Measurements from ENCODE around the gene ATP9A.

DNA sequence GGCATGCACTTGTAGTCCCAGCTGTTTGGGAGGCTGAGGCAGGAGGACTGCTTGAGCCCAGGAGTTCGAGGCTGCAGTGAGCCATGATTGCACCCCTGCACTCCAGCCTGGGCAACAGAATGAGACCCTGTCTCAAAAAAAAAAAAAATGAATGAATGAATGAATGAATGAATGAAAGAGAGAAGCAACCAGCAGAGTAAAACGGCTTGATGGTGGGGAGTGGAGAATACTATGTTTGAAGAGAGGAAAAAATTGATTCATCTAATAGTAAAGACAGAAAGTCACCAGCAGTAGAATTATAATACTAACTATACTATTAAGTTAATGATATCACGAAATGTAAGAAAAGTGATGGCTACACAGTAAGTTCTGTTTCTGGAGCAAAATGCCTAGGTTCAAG lies 80.6 kb downstream of the ATP9A start:
- TF ChIP-seq, protein P1, sequence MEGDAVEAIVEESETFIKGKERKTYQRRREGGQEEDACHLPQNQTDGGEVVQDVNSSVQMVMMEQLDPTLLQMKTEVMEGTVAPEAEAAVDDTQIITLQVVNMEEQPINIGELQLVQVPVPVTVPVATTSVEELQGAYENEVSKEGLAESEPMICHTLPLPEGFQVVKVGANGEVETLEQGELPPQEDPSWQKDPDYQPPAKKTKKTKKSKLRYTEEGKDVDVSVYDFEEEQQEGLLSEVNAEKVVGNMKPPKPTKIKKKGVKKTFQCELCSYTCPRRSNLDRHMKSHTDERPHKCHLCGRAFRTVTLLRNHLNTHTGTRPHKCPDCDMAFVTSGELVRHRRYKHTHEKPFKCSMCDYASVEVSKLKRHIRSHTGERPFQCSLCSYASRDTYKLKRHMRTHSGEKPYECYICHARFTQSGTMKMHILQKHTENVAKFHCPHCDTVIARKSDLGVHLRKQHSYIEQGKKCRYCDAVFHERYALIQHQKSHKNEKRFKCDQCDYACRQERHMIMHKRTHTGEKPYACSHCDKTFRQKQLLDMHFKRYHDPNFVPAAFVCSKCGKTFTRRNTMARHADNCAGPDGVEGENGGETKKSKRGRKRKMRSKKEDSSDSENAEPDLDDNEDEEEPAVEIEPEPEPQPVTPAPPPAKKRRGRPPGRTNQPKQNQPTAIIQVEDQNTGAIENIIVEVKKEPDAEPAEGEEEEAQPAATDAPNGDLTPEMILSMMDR (IDR thresholded peaks at IDR 0.05): no peak
- TF ChIP-seq POLR2A (IDR thresholded peaks at IDR 0.05) (no peak), EP300 (IDR thresholded peaks at IDR 0.05) (no peak)

Measured in tibial nerve (tissue), 4 donors.